Measurements from ENCODE around the gene PBX2.

DNA sequence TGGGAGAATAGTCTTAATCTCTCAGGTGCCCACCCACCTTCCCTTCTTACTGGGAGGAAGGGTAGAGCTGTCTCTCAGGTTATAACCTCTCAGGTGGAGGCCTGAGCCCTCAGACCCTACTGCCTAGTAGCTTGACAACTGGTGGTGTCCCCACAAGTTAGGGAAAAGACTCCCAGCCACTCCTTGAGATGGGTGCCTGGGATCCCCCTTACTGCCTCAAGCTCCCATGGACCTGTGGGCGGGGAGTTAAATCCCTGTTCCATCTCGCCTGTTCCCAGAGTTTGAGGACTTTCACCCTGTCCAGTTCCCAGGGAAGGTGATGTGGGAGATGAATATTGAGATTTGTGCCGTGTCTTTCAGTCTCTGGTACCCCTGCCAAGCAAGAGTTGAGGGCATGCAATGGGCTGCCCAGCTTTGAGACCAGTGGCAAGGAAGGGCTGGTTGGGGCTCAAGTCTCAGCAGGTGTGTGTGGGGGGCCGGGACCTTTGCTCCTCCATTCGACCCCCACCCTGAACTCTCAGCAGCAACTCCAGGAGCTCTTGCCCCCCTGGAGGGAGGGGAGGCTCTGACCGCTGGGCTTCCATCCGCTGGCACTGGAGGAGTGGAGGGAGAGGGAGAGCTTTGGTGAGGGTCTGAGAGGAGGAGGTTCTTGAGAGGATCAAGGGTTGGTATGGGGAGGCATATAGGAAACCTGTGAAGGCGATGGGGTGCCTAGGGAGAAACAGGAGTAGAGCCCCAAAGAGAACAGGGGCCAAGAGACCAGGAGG is 1.1 kb upstream of the PBX2 start:
- TF ChIP-seq, protein P1, sequence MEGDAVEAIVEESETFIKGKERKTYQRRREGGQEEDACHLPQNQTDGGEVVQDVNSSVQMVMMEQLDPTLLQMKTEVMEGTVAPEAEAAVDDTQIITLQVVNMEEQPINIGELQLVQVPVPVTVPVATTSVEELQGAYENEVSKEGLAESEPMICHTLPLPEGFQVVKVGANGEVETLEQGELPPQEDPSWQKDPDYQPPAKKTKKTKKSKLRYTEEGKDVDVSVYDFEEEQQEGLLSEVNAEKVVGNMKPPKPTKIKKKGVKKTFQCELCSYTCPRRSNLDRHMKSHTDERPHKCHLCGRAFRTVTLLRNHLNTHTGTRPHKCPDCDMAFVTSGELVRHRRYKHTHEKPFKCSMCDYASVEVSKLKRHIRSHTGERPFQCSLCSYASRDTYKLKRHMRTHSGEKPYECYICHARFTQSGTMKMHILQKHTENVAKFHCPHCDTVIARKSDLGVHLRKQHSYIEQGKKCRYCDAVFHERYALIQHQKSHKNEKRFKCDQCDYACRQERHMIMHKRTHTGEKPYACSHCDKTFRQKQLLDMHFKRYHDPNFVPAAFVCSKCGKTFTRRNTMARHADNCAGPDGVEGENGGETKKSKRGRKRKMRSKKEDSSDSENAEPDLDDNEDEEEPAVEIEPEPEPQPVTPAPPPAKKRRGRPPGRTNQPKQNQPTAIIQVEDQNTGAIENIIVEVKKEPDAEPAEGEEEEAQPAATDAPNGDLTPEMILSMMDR (IDR thresholded peaks at IDR 0.05; ENCODE audit: low read depth, low read length): no peak
- TF ChIP-seq POLR2A (IDR thresholded peaks at IDR 0.05; ENCODE audit: extremely low read depth, insufficient read length): no peak
- TF ChIP-seq, protein P2, sequence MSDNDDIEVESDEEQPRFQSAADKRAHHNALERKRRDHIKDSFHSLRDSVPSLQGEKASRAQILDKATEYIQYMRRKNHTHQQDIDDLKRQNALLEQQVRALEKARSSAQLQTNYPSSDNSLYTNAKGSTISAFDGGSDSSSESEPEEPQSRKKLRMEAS (IDR thresholded peaks at IDR 0.05; ENCODE audit: low read depth, low read length): no peak
- TF ChIP-seq MYC (IDR thresholded peaks at IDR 0.05; ENCODE audit: low read depth, low read length): no peak

Data from NB4 (cell line).